Neural progenitor cell (in vitro differentiated cells): ENCODE measurements around the gene NAT14. TPM values are rescaled to one million over a fixed set of nuclear protein-coding genes. Genes with fewer than 3 reads are reported as not detected.

Experiments used
- DNase-seq: peaks from one replicate; pipeline ENCODE4 v3.0.0-alpha.2; 2016; ENCODE audit warnings: low spot score
- H2AFZ ChIP-seq: fragments of 200-600 bp; sonication (generic); replicated peaks from 2 replicates; pipeline ENCODE4 v1.6.1; 2016; ENCODE audit warnings: antibody characterized with exemption
- H3F3A ChIP-seq: fragments of 200-600 bp; sonication (generic); 2 replicates; pipeline ENCODE4 v1.6.1; 2016; ENCODE audit warnings: antibody characterized with exemption, low read depth
- H3K27ac ChIP-seq: fragments of 200-600 bp; sonication (generic); 2 replicates; pipeline ENCODE4 v1.5.1; 2016; ENCODE audit warnings: mild to moderate bottlenecking
- H3K27me3 ChIP-seq: fragments of 200-600 bp; sonication (generic); 2 replicates; pipeline ENCODE4 v1.6.1; 2016; ENCODE audit warnings: mild to moderate bottlenecking, moderate library complexity
- H3K36me3 ChIP-seq: fragments of 200-600 bp; sonication (generic); 2 replicates; pipeline ENCODE4 v1.5.1; 2016
- H3K4me1 ChIP-seq: fragments of 200-600 bp; sonication (generic); 2 replicates; pipeline ENCODE4 v1.6.1; 2016; ENCODE audit warnings: mixed run types
- H3K4me2 ChIP-seq: fragments of 200-600 bp; sonication (generic); 2 replicates; pipeline ENCODE4 v1.6.1; 2016
- H3K4me3 ChIP-seq: fragments of 200-600 bp; sonication (generic); 2 replicates; pipeline ENCODE4 v1.5.1; 2016
- H3K79me2 ChIP-seq: fragments of 200-600 bp; sonication (generic); 2 replicates; pipeline ENCODE4 v1.6.1; 2016; ENCODE audit warnings: low read depth
- H3K9ac ChIP-seq: fragments of 200-600 bp; sonication (generic); 2 replicates; pipeline ENCODE4 v1.6.1; 2016
- H3K9me3 ChIP-seq: fragments of 200-600 bp; sonication (generic); 2 replicates; pipeline ENCODE4 v1.5.1; 2016; ENCODE audit warnings: low read depth
- H4K20me1 ChIP-seq: fragments of 200-600 bp; sonication (generic); 2 replicates; pipeline ENCODE4 v1.6.1; 2016; ENCODE audit warnings: low read depth
- H3K27ac Mint-ChIP-seq: 3 replicates; pipeline ENCODE4 v1.8.0; 2021; ENCODE audit warnings: mixed read lengths
- H3K27me3 Mint-ChIP-seq: 2 replicates; pipeline ENCODE4 v1.8.0; 2022; ENCODE audit warnings: low read depth, mild to moderate bottlenecking, inconsistent platforms, moderate library complexity, mixed read lengths; ENCODE audit not compliant: insufficient read depth
- H3K36me3 Mint-ChIP-seq: 3 replicates; pipeline ENCODE4 v1.8.0; 2021; ENCODE audit warnings: mixed read lengths
- H3K4me1 Mint-ChIP-seq: 3 replicates; pipeline ENCODE4 v1.8.0; 2021; ENCODE audit warnings: mixed read lengths
- H3K4me3 Mint-ChIP-seq: 3 replicates; pipeline ENCODE4 v1.8.0; 2021; ENCODE audit warnings: mild to moderate bottlenecking, moderate library complexity, mixed read lengths
- H3K9me3 Mint-ChIP-seq: 3 replicates; pipeline ENCODE4 v1.8.0; 2020; ENCODE audit warnings: mixed read lengths
- EZH2 ChIP-seq: fragments of 200-600 bp; sonication (generic); IDR thresholded peaks from 2 replicates; pipeline ENCODE4 v1.6.1; 2017; ENCODE audit warnings: antibody characterized with exemption, mild to moderate bottlenecking, moderate library complexity
- EZH2phosphoT487 ChIP-seq: fragments of 200-600 bp; sonication (generic); IDR thresholded peaks from 2 replicates; pipeline ENCODE4 v1.6.1; 2017; ENCODE audit warnings: antibody characterized with exemption
- total RNA-seq: library from RNA; depleted of rRNA; stranded (reverse); fragments of >200 nt; gene quantifications from 2 replicates; pipeline ENCODE4 v1.2.3, GENCODE V29; 2015; ENCODE audit warnings: low replicate concordance
- TF ChIP-seq, protein P1 (sequence below): fragments of 200-600 bp; sonication (generic); IDR thresholded peaks from 2 replicates; pipeline ENCODE4 v1.5.1; 2017; ENCODE audit warnings: antibody characterized with exemption, mild to moderate bottlenecking

Gene NAT14
- total RNA-seq, 1 donor from 2014 or later, result 16.2 TPM

DNA sequence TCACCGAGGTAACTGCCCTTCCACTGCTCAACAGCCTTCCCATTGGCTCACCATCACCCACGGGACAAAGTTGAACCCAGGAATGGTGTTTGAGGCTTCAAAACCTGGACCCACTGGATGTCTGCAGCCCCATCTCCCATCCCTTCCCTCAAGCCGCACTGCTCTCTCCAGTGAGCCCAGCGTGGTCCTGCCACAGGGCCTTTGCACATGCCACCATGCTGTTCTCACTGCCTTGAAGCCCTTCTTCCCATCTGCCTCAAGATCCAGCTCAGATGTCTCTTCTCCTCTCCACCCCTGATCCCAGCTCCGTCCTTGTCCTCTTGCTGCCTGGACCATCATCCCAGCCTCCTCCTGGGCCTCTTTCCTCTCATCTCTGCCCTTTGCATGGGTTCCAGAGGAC, 45.9 kb upstream of the NAT14 start:
- TF ChIP-seq EZH2 (no peak), EZH2phosphoT487 (no peak)
- TF ChIP-seq, protein P1, sequence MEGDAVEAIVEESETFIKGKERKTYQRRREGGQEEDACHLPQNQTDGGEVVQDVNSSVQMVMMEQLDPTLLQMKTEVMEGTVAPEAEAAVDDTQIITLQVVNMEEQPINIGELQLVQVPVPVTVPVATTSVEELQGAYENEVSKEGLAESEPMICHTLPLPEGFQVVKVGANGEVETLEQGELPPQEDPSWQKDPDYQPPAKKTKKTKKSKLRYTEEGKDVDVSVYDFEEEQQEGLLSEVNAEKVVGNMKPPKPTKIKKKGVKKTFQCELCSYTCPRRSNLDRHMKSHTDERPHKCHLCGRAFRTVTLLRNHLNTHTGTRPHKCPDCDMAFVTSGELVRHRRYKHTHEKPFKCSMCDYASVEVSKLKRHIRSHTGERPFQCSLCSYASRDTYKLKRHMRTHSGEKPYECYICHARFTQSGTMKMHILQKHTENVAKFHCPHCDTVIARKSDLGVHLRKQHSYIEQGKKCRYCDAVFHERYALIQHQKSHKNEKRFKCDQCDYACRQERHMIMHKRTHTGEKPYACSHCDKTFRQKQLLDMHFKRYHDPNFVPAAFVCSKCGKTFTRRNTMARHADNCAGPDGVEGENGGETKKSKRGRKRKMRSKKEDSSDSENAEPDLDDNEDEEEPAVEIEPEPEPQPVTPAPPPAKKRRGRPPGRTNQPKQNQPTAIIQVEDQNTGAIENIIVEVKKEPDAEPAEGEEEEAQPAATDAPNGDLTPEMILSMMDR, result no peak
- Histone ChIP-seq H3K4me2 (no peak overlapping the region), H3K4me3 (no peak overlapping the region), H3K27ac (no peak overlapping the region), H3K4me1 (peaks cover 5% of the 10 kb centered on the region), H3K9ac (no peak overlapping the region), H4K20me1 (peaks cover 41% of the 10 kb centered on the region), H3K36me3 (no peaks in the 10 kb centered on the region), H2AFZ (no peak overlapping the region), H3F3A (peaks cover 40% of the 10 kb centered on the region), H3K79me2 (no peaks in the 10 kb centered on the region), H3K9me3 (no peaks in the 10 kb centered on the region), H3K27me3 (peaks cover 71% of the 10 kb centered on the region)
- H3K27ac Mint-ChIP-seq, result no peak overlapping the region
- no peaks in the 10 kb centered on the region for H3K36me3 Mint-ChIP-seq
- H3K4me1 Mint-ChIP-seq, result peaks cover 24% of the 10 kb centered on the region
- H3K9me3 Mint-ChIP-seq, result peaks cover 8% of the 10 kb centered on the region
- no peak for DNase-seq
- H3K27me3 Mint-ChIP-seq, result peaks cover 47% of the 10 kb centered on the region
- H3K4me3 Mint-ChIP-seq, result no peak overlapping the region

DNA sequence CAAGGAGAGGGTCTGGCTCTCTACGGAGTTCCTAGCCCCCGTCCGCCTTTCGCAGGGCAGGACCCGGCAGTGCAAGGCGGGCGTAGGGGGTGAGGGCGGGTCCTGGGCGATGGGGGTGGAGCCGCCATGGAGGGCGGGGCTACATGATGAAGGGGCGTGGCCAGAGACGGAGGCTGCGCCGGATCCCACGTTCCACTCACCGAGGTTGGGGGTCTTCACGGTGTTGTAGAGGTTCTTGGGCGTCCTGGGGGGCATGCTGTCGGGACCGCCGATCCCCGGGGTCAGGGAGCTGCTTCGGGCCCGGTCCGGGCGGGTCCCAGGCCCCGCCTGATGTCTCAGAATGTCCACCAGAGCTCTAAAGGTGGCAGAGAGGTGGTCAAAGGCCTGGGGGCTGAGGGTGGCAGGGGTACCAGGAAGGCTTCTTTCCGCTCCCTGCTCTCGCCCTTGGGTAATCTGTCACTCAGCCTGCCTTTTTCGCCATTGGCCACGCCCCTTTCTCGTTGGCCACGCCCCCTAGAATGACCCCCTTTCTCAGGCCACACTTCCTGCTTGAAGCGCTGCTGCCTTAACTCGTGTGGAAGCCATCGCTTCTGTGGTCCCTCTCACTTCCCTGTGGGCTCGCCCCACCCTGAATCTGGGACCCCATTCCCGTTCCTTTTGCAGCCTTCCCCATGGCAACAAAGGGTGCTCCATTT, 44.4 kb upstream of the NAT14 start:
- Histone ChIP-seq H3F3A (peaks cover 30% of the 10 kb centered on the region), H3K79me2 (no peaks in the 10 kb centered on the region), H3K27me3 (peaks cover 86% of the 10 kb centered on the region), H2AFZ (no peak overlapping the region), H3K4me3 (no peak overlapping the region), H3K4me1 (peaks cover 5% of the 10 kb centered on the region), H3K9me3 (no peaks in the 10 kb centered on the region), H4K20me1 (peaks cover 41% of the 10 kb centered on the region), H3K4me2 (peak overlapping the region; percentile 13), H3K27ac (no peak overlapping the region), H3K36me3 (no peaks in the 10 kb centered on the region), H3K9ac (no peak overlapping the region)
- Mint-ChIP-seq H3K9me3 (peaks cover 11% of the 10 kb centered on the region), H3K27ac (no peak overlapping the region), H3K4me3 (peak overlapping the region; percentile 68), H3K36me3 (no peaks in the 10 kb centered on the region), H3K4me1 (peaks cover 24% of the 10 kb centered on the region), H3K27me3 (peaks cover 47% of the 10 kb centered on the region)
- DNase-seq, result peak; percentile 60
- TF ChIP-seq EZH2, result no peak
- TF ChIP-seq, protein P1, result no peak
- TF ChIP-seq EZH2phosphoT487, result no peak

DNA sequence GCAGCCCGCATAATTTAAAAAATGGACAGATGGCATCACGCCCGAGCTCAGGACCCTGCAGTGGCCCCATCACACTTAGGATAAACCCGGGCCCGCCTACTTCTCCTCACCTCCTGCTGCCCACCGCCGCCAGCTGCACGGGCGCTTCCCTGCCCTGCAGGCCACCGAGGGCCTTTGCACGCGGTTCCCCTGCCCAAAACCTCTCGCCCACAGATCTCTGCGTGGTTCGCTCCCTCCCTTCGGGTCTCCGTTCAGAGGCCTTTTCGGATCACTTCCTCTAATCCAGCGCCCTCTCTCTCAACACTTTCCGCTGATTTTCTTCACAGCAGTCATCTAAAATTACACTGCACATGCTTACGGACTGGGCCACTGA, 43.7 kb upstream of the NAT14 start:
- H3K4me2 ChIP-seq, result peak overlapping the region; percentile 13
- H3K9ac ChIP-seq, result no peak overlapping the region
- peaks cover 41% of the 10 kb centered on the region for H4K20me1 ChIP-seq
- no peak overlapping the region for H3K4me3 ChIP-seq
- Mint-ChIP-seq H3K4me3 (peak overlapping the region; percentile 68), H3K9me3 (peaks cover 11% of the 10 kb centered on the region), H3K36me3 (no peaks in the 10 kb centered on the region), H3K27ac (no peak overlapping the region), H3K4me1 (peaks cover 26% of the 10 kb centered on the region), H3K27me3 (peaks cover 47% of the 10 kb centered on the region)
- peaks cover 91% of the 10 kb centered on the region for H3K27me3 ChIP-seq
- H3K4me1 ChIP-seq, result peaks cover 5% of the 10 kb centered on the region
- TF ChIP-seq, protein P1, result no peak
- TF ChIP-seq EZH2phosphoT487, result no peak
- TF ChIP-seq EZH2, result no peak
- no peak overlapping the region for H3K27ac ChIP-seq
- H3K9me3 ChIP-seq, result no peaks in the 10 kb centered on the region
- no peak for DNase-seq
- no peaks in the 10 kb centered on the region for H3K79me2 ChIP-seq
- H2AFZ ChIP-seq, result no peak overlapping the region
- no peaks in the 10 kb centered on the region for H3K36me3 ChIP-seq
- peaks cover 31% of the 10 kb centered on the region for H3F3A ChIP-seq
